NAMALWA (cell line): Measurements from ENCODE around the gene NOS3.

Source experiments
- DNase-seq: peaks from one replicate; pipeline ENCODE4 v3.0.0-alpha.2; 2015; ENCODE audit warnings: low spot score

The NOS3 gene

GRCh38 chr7:150979713-150980390 lies 11.0 kb upstream of the NOS3 start:
- no peak for DNase-seq

- DNase-seq: no peak
These were observed 10.2 kb upstream of the NOS3 start for GRCh38 chr7:150980663-150981062.

- DNase-seq: no peak
These were observed 9.2 kb upstream of the NOS3 start for GRCh38 chr7:150981644-150982043.

- DNase-seq: no peak
These were observed 8.5 kb upstream of the NOS3 start for GRCh38 chr7:150982351-150982750.

- peak; percentile 72 for DNase-seq
These were observed 6.9 kb upstream of the NOS3 start for GRCh38 chr7:150983893-150984368.

GRCh38 chr7:150986099-150986512 lies 4.7 kb upstream of the NOS3 start:
- peak; percentile 80 for DNase-seq

GRCh38 chr7:150986556-150986955 lies 4.3 kb upstream of the NOS3 start:
- DNase-seq: no peak

GRCh38 chr7:150988230-150989226 lies 2.3 kb upstream of the NOS3 start:
- DNase-seq: peak; percentile 86

- no peak for DNase-seq
These were observed 1.4 kb upstream of the NOS3 start for GRCh38 chr7:150989456-150989855.

GRCh38 chr7:150992051-150992640 lies 1.3 kb downstream of the NOS3 start:
- DNase-seq: no peak

- DNase-seq: peak; percentile 74
These were observed 2.1 kb downstream of the NOS3 start for GRCh38 chr7:150992833-150993302.

- DNase-seq: no peak
These were observed 2.7 kb downstream of the NOS3 start for GRCh38 chr7:150993511-150993910.

GRCh38 chr7:150994141-150994837 lies 3.5 kb downstream of the NOS3 start:
- peak; percentile 67 for DNase-seq

- DNase-seq: no peak
These were observed 4.2 kb downstream of the NOS3 start for GRCh38 chr7:150994838-150995510.

GRCh38 chr7:150996376-150997074 lies 5.7 kb downstream of the NOS3 start:
- no peak for DNase-seq

GRCh38 chr7:150997075-150997511 lies 6.3 kb downstream of the NOS3 start:
- no peak for DNase-seq

GRCh38 chr7:150997817-150998216 lies 7.0 kb downstream of the NOS3 start:
- no peak for DNase-seq

GRCh38 chr7:150998341-150998740 lies 7.5 kb downstream of the NOS3 start:
- no peak for DNase-seq

- DNase-seq: no peak
These were observed 8.2 kb downstream of the NOS3 start for GRCh38 chr7:150999001-150999400.

GRCh38 chr7:150999497-151000230 lies 8.8 kb downstream of the NOS3 start:
- DNase-seq: no peak
